ENCODE measurements around the gene SMCO3.

DNA sequence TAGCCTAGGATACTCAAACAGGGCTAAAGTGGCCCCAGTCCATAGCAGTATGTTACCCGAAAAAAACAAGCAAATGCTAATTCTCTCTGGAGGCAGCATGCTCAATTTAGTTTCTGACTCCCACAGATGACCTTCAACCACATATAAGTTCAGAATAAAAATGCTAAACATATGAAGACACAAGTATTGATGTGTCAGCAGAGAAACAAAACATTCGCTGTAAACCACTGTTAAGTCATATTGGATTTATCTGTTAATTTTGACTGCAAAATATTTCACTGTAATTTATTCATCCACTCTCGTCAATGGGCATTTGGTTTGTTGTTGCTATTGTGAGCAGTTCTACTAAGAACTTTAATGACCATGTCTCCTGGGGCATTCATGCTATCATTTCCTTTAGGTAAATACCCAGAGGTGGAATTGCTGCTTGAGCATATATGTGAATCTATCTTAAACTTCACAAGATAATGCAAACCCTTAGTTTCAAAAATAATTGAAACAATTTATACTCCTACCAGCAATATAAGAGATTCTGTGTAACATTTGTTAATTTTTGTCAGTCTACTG, 47.2 kb downstream of the SMCO3 start:
- no peak for TF ChIP-seq POLR2A (IDR thresholded peaks at IDR 0.05)
- TF ChIP-seq, protein P1, sequence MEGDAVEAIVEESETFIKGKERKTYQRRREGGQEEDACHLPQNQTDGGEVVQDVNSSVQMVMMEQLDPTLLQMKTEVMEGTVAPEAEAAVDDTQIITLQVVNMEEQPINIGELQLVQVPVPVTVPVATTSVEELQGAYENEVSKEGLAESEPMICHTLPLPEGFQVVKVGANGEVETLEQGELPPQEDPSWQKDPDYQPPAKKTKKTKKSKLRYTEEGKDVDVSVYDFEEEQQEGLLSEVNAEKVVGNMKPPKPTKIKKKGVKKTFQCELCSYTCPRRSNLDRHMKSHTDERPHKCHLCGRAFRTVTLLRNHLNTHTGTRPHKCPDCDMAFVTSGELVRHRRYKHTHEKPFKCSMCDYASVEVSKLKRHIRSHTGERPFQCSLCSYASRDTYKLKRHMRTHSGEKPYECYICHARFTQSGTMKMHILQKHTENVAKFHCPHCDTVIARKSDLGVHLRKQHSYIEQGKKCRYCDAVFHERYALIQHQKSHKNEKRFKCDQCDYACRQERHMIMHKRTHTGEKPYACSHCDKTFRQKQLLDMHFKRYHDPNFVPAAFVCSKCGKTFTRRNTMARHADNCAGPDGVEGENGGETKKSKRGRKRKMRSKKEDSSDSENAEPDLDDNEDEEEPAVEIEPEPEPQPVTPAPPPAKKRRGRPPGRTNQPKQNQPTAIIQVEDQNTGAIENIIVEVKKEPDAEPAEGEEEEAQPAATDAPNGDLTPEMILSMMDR (IDR thresholded peaks at IDR 0.05), result no peak
